MM.1S (cell line): ENCODE measurements around the gene CACNA1G.

Experiments
- DNase-seq: peaks from one replicate; pipeline ENCODE4 v3.0.0-alpha.2; 2015
- H2AFZ ChIP-seq: fragments of 300-600 bp; sonication (generic); 2 replicates; pipeline ENCODE4 v1.6.0; 2016; ENCODE audit warnings: antibody characterized with exemption, low read length
- H3F3A ChIP-seq: fragments of 300-600 bp; sonication (generic); 2 replicates; pipeline ENCODE4 v1.6.1; 2016; ENCODE audit warnings: mild to moderate bottlenecking, antibody characterized with exemption, low read length, moderate library complexity, mixed read lengths; ENCODE audit not compliant: insufficient read depth
- H3K27ac ChIP-seq: fragments of 300-600 bp; sonication (generic); 2 replicates; pipeline ENCODE4 v1.5.1; 2016; ENCODE audit warnings: mild to moderate bottlenecking, low read length
- H3K27me3 ChIP-seq: fragments of 300-600 bp; sonication (generic); replicated peaks from 2 replicates; pipeline ENCODE4 v1.6.0; 2016; ENCODE audit warnings: low read length; ENCODE audit not compliant: insufficient read depth
- H3K36me3 ChIP-seq: fragments of 300-600 bp; sonication (generic); replicated peaks from 2 replicates; pipeline ENCODE4 v1.6.1; 2016; ENCODE audit warnings: mild to moderate bottlenecking, low read length, mixed read lengths; ENCODE audit not compliant: insufficient read depth
- H3K4me1 ChIP-seq: fragments of 300-600 bp; sonication (generic); 2 replicates; pipeline ENCODE4 v1.6.1; 2016; ENCODE audit warnings: low read length, mixed read lengths
- H3K4me2 ChIP-seq: fragments of 300-600 bp; sonication (generic); 2 replicates; pipeline ENCODE4 v1.6.0; 2016; ENCODE audit warnings: low read depth, low read length
- H3K4me3 ChIP-seq: fragments of 300-600 bp; sonication (generic); 2 replicates; pipeline ENCODE4 v1.5.1; 2016; ENCODE audit warnings: low read length, mixed read lengths
- H3K79me2 ChIP-seq: fragments of 300-600 bp; sonication (generic); 2 replicates; pipeline ENCODE4 v1.6.1; 2016; ENCODE audit warnings: mixed run types, low read length, mixed read lengths
- H3K9ac ChIP-seq: fragments of 300-600 bp; sonication (generic); 2 replicates; pipeline ENCODE4 v1.6.1; 2016; ENCODE audit warnings: low read length, mixed read lengths
- H3K9me2 ChIP-seq: fragments of 300-600 bp; sonication (generic); replicated peaks from 2 replicates; pipeline ENCODE4 v1.6.1; 2016; ENCODE audit warnings: mild to moderate bottlenecking, low read length, mixed read lengths; ENCODE audit not compliant: insufficient read depth
- H3K9me3 ChIP-seq: fragments of 300-600 bp; sonication (generic); replicated peaks from 2 replicates; pipeline ENCODE4 v1.6.1; 2016; ENCODE audit warnings: mild to moderate bottlenecking, low read length, mixed read lengths; ENCODE audit not compliant: insufficient read depth
- H4K20me1 ChIP-seq: fragments of 300-600 bp; sonication (generic); 2 replicates; pipeline ENCODE4 v1.6.1; 2016; ENCODE audit warnings: mild to moderate bottlenecking, low read length, moderate library complexity, mixed read lengths; ENCODE audit not compliant: insufficient read depth
- CTCF ChIP-seq: fragments of 300-600 bp; sonication (generic); IDR thresholded peaks from 2 replicates; pipeline ENCODE4 v1.5.1; 2016; ENCODE audit warnings: antibody characterized with exemption, low read length, mixed read lengths
- EZH2 ChIP-seq: fragments of 300-600 bp; sonication (generic); optimal IDR thresholded peaks from 2 replicates; pipeline ENCODE3; 2017; ENCODE audit warnings: low read depth, mild to moderate bottlenecking, antibody characterized with exemption, low read length, mixed read lengths
- EZH2phosphoT487 ChIP-seq: fragments of 300-600 bp; sonication (generic); IDR thresholded peaks from 2 replicates; pipeline ENCODE4 v1.6.1; 2018; ENCODE audit warnings: antibody characterized with exemption, low read length

Gene CACNA1G

GRCh38 chr17:50619489-50619888 lies 59.0 kb downstream of the CACNA1G start:
- DNase-seq = no peak
- no peaks in the 10 kb centered on the region for H3K4me1 ChIP-seq
- H3K9ac ChIP-seq = no peak overlapping the region
- peaks cover 80% of the 10 kb centered on the region for H3K27me3 ChIP-seq
- H2AFZ ChIP-seq = no peak overlapping the region
- no peak overlapping the region for H3K27ac ChIP-seq
- no peaks in the 10 kb centered on the region for H3K9me3 ChIP-seq
- no peak overlapping the region for H3K4me2 ChIP-seq
- H4K20me1 ChIP-seq = no peaks in the 10 kb centered on the region
- no peaks in the 10 kb centered on the region for H3K9me2 ChIP-seq
- no peak for TF ChIP-seq EZH2phosphoT487
- no peak for TF ChIP-seq CTCF
- TF ChIP-seq EZH2 = no peak
- no peaks in the 10 kb centered on the region for H3K36me3 ChIP-seq
- no peak overlapping the region for H3K4me3 ChIP-seq
- no peaks in the 10 kb centered on the region for H3F3A ChIP-seq
- H3K79me2 ChIP-seq = no peaks in the 10 kb centered on the region

- Histone ChIP-seq H3K79me2 (no peaks in the 10 kb centered on the region), H4K20me1 (no peaks in the 10 kb centered on the region), H3K4me2 (no peak overlapping the region), H3K27ac (no peak overlapping the region), H3K4me1 (no peaks in the 10 kb centered on the region), H3K9ac (no peak overlapping the region), H3K27me3 (peaks cover 73% of the 10 kb centered on the region), H3F3A (no peaks in the 10 kb centered on the region), H3K36me3 (no peaks in the 10 kb centered on the region), H3K9me2 (no peaks in the 10 kb centered on the region), H3K4me3 (no peak overlapping the region), H3K9me3 (no peaks in the 10 kb centered on the region), H2AFZ (no peak overlapping the region)
- no peak for DNase-seq
- TF ChIP-seq CTCF (no peak), EZH2 (no peak), EZH2phosphoT487 (no peak)
Observed at GRCh38 chr17:50620237-50620636, 59.7 kb downstream of the CACNA1G start.

GRCh38 chr17:50620858-50621257 lies 60.3 kb downstream of the CACNA1G start:
- Histone ChIP-seq H3K4me2 (no peak overlapping the region), H3K4me3 (no peak overlapping the region), H2AFZ (no peak overlapping the region)

More at GRCh38 chr17:50620858-50621257, 60.3 kb downstream of the CACNA1G start:
- no peaks in the 10 kb centered on the region for H3K79me2 ChIP-seq
- H3F3A ChIP-seq = no peaks in the 10 kb centered on the region
- H3K9me3 ChIP-seq = no peaks in the 10 kb centered on the region
- H3K9me2 ChIP-seq = no peaks in the 10 kb centered on the region
- peaks cover 67% of the 10 kb centered on the region for H3K27me3 ChIP-seq
- H3K4me1 ChIP-seq = no peaks in the 10 kb centered on the region
- no peak overlapping the region for H3K27ac ChIP-seq
- no peaks in the 10 kb centered on the region for H4K20me1 ChIP-seq
- TF ChIP-seq CTCF = no peak; the same call in 1 of the 2 replicates
- no peak for TF ChIP-seq EZH2
- TF ChIP-seq EZH2phosphoT487 = no peak
- no peak for DNase-seq
- H3K36me3 ChIP-seq = no peaks in the 10 kb centered on the region
- H3K9ac ChIP-seq = no peak overlapping the region
